T-cell (primary cell): Measurements from ENCODE around the gene GOLGA6C. TPM values are rescaled to one million over a fixed set of nuclear protein-coding genes. Genes with fewer than 3 reads are reported as not detected.

Experiments used
- ATAC-seq, 4 experiments: fragments of 200-7000 bp in 3 of 4; fragments of 150-1000 bp in 1 of 4; cut with Tn5 transposase; replicated peaks in 1 of 4; 1 replicate in 3 of 4; 2 replicates in 1 of 4; pipeline ENCODE4 v1.10.0; 2021; ENCODE audit warnings: moderate library complexity in 3 of 4, mild to moderate bottlenecking in 2 of 4, moderate number of reproducible peaks in 1 of 4
- CTCF ChIA-PET, 2 donors: fragments of 300-600 bp; sonication (Branson Sonifier 250); formaldehyde crosslinking; loops; one replicate each; lab custom pipeline; 2022; ENCODE audit warnings: antibody characterized with exemption in 2 of 2; lab: Charles Lee
- POLR2A ChIA-PET, 2 donors: fragments of 300-600 bp; sonication (Branson Sonifier 250); formaldehyde crosslinking; loops; one replicate each; lab custom pipeline; 2022; ENCODE audit warnings: antibody characterized with exemption in 2 of 2; lab: Charles Lee
- DNase-seq, 35 experiments: peaks; one replicate each; pipeline versions ENCODE4 v3.0.0 to v3.0.0-alpha.2; 2013 to 2023
- H3K27ac ChIP-seq: one replicate; pipeline ENCODE4 v1.5.1; 2013; ENCODE audit warnings: low read length
- H3K27me3 ChIP-seq, 2 experiments: replicated peaks in 1 of 2; 1 replicate in 1 of 2; 2 replicates in 1 of 2; pipeline versions ENCODE4 v1.6.1 to v1.7.0; 2013; ENCODE audit warnings: low read length in 1 of 2, mixed read lengths in 1 of 2; ENCODE audit not compliant: control insufficient read depth in 2 of 2, insufficient read depth in 2 of 2; ENCODE audit errors: extremely low read depth in 1 of 2
- H3K36me3 ChIP-seq, 2 donors: 1 replicate in 1 of 2; 2 replicates in 1 of 2; pipeline versions ENCODE4 v1.6.1 to v1.7.0; 2013; ENCODE audit warnings: low read length in 1 of 2; ENCODE audit not compliant: control insufficient read depth in 2 of 2, insufficient read depth in 1 of 2; ENCODE audit errors: extremely low read depth in 1 of 2
- H3K4me1 ChIP-seq, 2 experiments: 1 replicate in 1 of 2; 2 replicates in 1 of 2; pipeline versions ENCODE4 v1.6.1 to v1.7.0; 2013; ENCODE audit warnings: low read length in 2 of 2, mixed read lengths in 1 of 2; ENCODE audit not compliant: insufficient read depth in 2 of 2, control insufficient read depth in 1 of 2; ENCODE audit errors: extremely low read depth in 1 of 2
- H3K4me3 ChIP-seq, 2 donors: 1 replicate in 1 of 2; 2 replicates in 1 of 2; pipeline versions ENCODE4 v1.5.1 to v1.7.0; 2013; ENCODE audit warnings: mild to moderate bottlenecking in 2 of 2, low read length in 1 of 2, moderate library complexity in 1 of 2; ENCODE audit not compliant: control insufficient read depth in 1 of 2; ENCODE audit errors: extremely low read depth in 1 of 2
- H3K9me3 ChIP-seq: 2 replicates; pipeline ENCODE4 v1.7.0; 2013
- H3K27ac Mint-ChIP-seq, 2 donors: one replicate each; pipeline ENCODE4 v1.8.0; 2020 to 2021; ENCODE audit warnings: mild to moderate bottlenecking in 2 of 2, mixed read lengths in 2 of 2
- H3K27me3 Mint-ChIP-seq, 2 donors: one replicate each; pipeline ENCODE4 v1.8.0; 2021 to 2022; ENCODE audit warnings: mixed read lengths in 2 of 2
- H3K36me3 Mint-ChIP-seq: one replicate; pipeline ENCODE4 v1.8.0; 2021; ENCODE audit warnings: mixed read lengths
- H3K4me1 Mint-ChIP-seq, 3 donors: one replicate each; pipeline ENCODE4 v1.8.0; 2020 to 2022; ENCODE audit warnings: mixed read lengths in 3 of 3, mild to moderate bottlenecking in 1 of 3
- H3K4me3 Mint-ChIP-seq, 3 donors: one replicate each; pipeline ENCODE4 v1.8.0; 2020 to 2022; ENCODE audit warnings: mild to moderate bottlenecking in 3 of 3, mixed read lengths in 3 of 3, moderate library complexity in 3 of 3
- H3K9me3 Mint-ChIP-seq, 3 donors: one replicate each; pipeline ENCODE4 v1.8.0; 2020 to 2022; ENCODE audit warnings: mixed read lengths in 3 of 3
- WGBS: methylation state at CpG from one replicate; pipeline ENCODE4 v1.1.5; 2013; ENCODE audit warnings: missing lambda C conversion rate; ENCODE audit not compliant: insufficient coverage; 5-methylcytosine and 5-hydroxymethylcytosine counted together
- total RNA-seq, 35 experiments: library from RNA in 6 of 35; stranded (reverse) in 6 of 35; fragments of 120-200 nt in 1 of 35; gene quantifications; one replicate each; pipeline versions ENCODE4 v1.2.1 to v1.2.4 and lab custom pipeline; 2013 to 2026

Gene GOLGA6C
- total RNA-seq, 5 donors from 2014 or later (not counting 1 experiment from before 2014, with no cell fraction given) = not detected

DNA sequence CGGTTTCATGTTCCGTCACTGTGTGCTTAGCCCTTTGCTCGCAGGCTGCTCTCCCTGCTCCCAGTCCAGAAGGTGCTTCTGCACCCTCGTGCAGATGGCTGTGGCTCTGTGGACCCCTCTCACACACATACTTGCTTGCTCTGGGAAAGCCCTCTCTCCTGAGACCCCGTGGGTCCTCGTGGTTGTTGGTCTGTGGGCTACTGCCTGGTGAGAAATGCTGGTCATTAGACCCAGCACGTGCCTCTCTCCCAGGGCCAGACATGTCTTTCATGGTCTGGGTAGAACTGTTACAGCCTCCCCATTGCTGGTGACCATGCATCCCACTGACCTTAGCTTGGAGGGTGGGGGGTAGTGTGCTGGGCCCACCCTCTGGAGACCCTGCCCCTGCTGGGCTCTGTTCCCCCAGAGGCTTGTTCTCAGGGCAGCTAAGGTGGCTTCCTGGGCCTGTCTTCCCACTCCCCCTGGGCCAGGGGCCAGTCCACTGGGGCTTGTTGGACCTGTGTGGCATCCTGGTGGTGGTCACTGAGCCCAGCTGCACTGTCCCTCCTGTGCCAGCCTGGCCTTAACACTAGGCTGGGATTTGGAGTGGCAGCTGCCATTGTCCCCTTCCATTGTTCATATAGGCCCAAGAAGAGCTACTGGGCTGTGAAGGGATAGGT is 45.8 kb upstream of the GOLGA6C start:
- WGBS = 100% methylated on average over 3 of the region's 7 CpGs
- peaks cover 41 to 55% of the 10 kb centered on the region in 2 donors for H3K36me3 ChIP-seq

DNA sequence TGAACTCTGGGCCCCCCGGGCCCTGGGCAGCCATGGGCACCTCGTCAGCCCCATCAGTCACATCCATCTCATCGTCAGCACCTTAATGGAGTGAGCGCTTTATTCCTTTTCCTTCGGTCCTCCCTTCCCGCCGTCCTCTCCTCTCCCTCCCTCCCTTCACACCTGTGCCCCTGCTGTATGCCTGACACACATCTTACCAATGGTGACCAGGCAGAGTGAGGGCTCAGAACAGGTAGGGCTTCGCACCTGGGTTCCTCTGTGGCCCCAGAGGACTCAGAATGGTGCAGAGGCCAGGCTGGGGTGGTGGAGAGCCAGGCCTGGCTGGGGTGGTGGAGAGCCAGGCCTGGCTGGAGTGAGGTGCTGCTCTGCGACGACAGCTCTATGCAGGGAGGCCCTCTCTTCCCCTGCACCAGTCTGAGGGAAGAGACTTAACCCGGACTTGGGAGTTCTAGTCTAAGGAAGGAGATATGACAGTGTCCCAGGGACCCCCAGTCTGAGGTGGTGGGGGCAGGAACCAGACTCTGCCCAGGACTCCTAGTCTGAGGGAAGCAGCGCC is 44.8 kb upstream of the GOLGA6C start:
- H3K27ac ChIP-seq = no peak overlapping the region
- ChIA-PET CTCF (no interaction called here), POLR2A (no interaction called here)
- no peak overlapping the region for H3K4me3 ChIP-seq
- no peaks in the 10 kb centered on the region for H3K27me3 ChIP-seq
- no peaks in the 10 kb centered on the region for H3K9me3 Mint-ChIP-seq
- 95% methylated on average over 8 of the region's 12 CpGs for WGBS
- no peaks in the 10 kb centered on the region for H3K27me3 Mint-ChIP-seq
- peaks cover 0 to 20% of the 10 kb centered on the region in 2 experiments for H3K4me1 ChIP-seq
- no peak overlapping the region for H3K27ac Mint-ChIP-seq
- DNase-seq = no peak
- peaks cover 32 to 46% of the 10 kb centered on the region in 2 donors for H3K36me3 ChIP-seq
- no peaks in the 10 kb centered on the region for H3K9me3 ChIP-seq
- H3K36me3 Mint-ChIP-seq = peaks cover 21% of the 10 kb centered on the region
- H3K4me3 Mint-ChIP-seq = no peak overlapping the region
- peaks cover 18 to 21% (median 20%) of the 10 kb centered on the region in 3 donors for H3K4me1 Mint-ChIP-seq
- no peak for ATAC-seq

More for the DNA sequence above, 45.8 kb upstream of the GOLGA6C start:
- H3K36me3 Mint-ChIP-seq = peaks cover 21% of the 10 kb centered on the region
- Histone ChIP-seq H3K4me3 (no peak overlapping the region), H3K27me3 (peaks cover 0 to 2% of the 10 kb centered on the region in 2 experiments), H3K27ac (no peak overlapping the region), H3K9me3 (no peaks in the 10 kb centered on the region), H3K4me1 (peaks cover 0 to 20% of the 10 kb centered on the region in 2 experiments)
- ChIA-PET POLR2A (interaction anchor here in 1 of 2 donors (0.5 kb wide), 1 partner anchor 392 kb away, joined by 5 read pairs; no protein-coding TSS in a partner anchor), CTCF (no interaction called here)
- no peak overlapping the region for H3K27ac Mint-ChIP-seq
- no peaks in the 10 kb centered on the region for H3K9me3 Mint-ChIP-seq
- H3K4me3 Mint-ChIP-seq = no peak overlapping the region
- peaks cover 18 to 26% (median 22%) of the 10 kb centered on the region in 3 donors for H3K4me1 Mint-ChIP-seq
- no peak for DNase-seq
- ATAC-seq = no peak
- H3K27me3 Mint-ChIP-seq = no peaks in the 10 kb centered on the region

DNA sequence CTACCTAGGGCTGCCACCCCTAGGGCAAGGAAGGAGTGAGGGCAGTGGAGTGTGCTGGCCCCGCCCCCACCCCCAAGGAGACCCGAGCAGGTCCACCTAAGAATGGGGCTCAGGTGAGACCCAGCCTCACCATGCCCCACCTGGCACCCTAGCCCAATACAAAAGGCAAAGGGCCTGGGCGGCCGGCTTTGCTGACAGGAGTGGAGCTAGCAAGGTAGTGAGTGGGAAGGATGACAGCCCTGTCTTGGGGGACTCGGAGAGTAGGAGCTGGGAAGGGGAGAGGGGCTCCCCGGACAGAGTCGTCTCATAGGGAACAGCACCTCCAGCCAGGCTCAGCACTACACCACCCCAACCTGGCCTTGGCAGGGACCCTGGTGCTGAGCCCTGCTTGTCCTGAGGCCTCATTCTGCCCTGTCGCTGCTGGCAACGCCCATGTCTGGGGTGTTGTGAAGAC is 44.3 kb upstream of the GOLGA6C start:
- Mint-ChIP-seq H3K4me3 (no peak overlapping the region), H3K9me3 (no peaks in the 10 kb centered on the region), H3K27me3 (no peaks in the 10 kb centered on the region), H3K36me3 (peaks cover 21% of the 10 kb centered on the region), H3K27ac (no peak overlapping the region), H3K4me1 (peaks cover 18 to 21% (median 20%) of the 10 kb centered on the region in 3 donors)
- Histone ChIP-seq H3K27me3 (no peaks in the 10 kb centered on the region), H3K4me1 (peaks cover 0 to 20% of the 10 kb centered on the region in 2 experiments), H3K9me3 (no peaks in the 10 kb centered on the region), H3K36me3 (peaks cover 29 to 41% of the 10 kb centered on the region in 2 donors), H3K27ac (no peak overlapping the region), H3K4me3 (no peak overlapping the region)
- ChIA-PET CTCF (no interaction called here), POLR2A (no interaction called here)
- no peak for ATAC-seq
- DNase-seq = no peak
- 90% methylated on average over 2 of the region's 9 CpGs for WGBS

DNA sequence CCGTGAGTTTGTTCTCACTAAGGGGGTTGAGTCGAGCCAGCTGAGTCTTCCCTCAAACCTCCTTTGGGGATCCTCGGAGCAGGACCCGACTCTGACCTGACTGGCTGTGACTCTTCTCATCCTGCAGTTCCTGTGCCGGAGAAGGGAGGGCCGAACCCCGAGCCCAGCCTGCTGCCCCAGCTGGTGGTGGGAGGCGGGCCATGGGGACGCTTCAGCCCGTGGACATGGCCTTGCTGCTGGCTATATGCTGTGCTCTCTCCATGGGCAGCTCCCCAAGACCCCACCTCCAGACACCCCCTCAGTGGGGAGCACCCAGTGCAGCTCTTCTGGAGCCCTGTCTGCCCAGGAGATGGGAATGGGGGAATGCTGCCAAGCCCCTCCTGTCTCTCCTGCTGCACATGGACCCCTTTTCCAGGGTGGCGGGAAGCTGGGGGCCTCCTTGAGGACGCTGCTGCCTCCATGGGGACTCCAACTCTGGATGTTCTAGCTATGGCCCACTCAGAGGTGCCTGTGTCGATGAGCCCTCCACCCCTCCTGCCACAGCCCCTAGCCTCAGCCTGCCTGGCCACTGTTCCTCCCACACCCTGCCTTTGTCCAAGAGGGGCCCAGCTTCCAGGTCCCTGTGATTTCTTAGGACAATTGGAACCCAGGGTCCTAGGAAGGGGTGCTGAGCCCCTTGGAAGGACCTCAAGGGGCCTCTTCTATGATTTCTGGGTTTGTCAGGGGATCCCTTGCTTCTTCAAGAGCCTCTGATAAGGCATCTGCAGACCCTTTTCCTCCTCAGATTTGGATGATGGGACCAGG is 43.6 kb upstream of the GOLGA6C start:
- Mint-ChIP-seq H3K36me3 (peaks cover 15% of the 10 kb centered on the region), H3K9me3 (no peaks in the 10 kb centered on the region), H3K27ac (no peak overlapping the region), H3K4me3 (no peak overlapping the region), H3K4me1 (peaks cover 11 to 14% (median 14%) of the 10 kb centered on the region in 3 donors), H3K27me3 (no peaks in the 10 kb centered on the region)
- H3K4me1 ChIP-seq = peaks cover 0 to 18% of the 10 kb centered on the region in 2 experiments
- no peak for DNase-seq
- peaks cover 29 to 35% of the 10 kb centered on the region in 2 donors for H3K36me3 ChIP-seq
- no peaks in the 10 kb centered on the region for H3K9me3 ChIP-seq
- POLR2A ChIA-PET = interaction anchor here in 1 of 2 donors (0.5 kb wide), 1 partner anchor 869 kb away, joined by 4 read pairs; no protein-coding TSS in a partner anchor
- CTCF ChIA-PET = no interaction called here
- H3K27ac ChIP-seq = no peak overlapping the region
- ATAC-seq = no peak
- H3K27me3 ChIP-seq = no peaks in the 10 kb centered on the region
- no peak overlapping the region for H3K4me3 ChIP-seq
- WGBS = 85% methylated on average over 9 of the region's 13 CpGs

DNA sequence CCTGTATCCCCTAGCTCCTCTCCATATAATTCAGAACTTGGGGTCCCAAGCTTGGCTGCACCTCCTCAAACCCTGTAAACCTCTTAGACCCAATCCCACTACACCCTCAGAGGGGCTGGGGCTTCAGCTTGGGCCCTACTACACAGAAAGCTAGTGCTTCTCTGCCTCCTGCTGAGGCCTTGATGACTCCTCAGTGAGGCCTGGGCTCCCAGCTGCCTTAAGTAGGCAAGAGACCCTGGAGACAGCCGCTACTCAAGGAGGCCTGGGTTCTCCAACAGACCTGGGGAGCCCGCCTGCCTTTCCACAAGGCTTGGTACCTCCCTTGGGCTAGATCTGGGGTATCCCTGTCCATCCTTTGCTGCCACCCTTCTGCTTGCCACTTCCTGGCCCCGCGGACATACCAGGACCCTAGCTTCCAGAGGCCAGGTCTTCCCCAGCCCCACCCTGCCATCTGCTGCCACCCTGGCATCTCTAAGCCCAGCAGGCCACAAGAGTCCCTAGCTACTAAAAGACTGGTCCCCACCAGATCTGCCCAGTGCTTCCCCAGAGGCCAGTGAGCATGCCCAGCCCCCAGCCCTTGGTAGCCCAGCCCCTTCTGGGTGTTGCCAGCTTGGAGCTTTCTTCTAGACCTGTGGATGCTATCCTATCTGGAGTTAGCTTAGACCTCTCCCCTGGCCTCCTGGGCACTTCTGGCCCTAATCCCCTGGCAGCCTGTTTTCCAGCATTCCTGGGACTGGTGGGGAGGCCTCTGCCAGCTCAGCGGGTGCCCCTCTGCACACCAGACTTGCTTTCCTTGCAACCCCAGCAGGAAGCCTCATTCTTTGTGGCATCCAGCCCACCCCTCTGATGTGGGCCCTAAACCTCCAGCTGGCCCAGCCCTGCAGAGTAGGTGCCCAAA is 42.8 kb upstream of the GOLGA6C start:
- 87% methylated on average over 5 of the region's 5 CpGs for WGBS
- Mint-ChIP-seq H3K4me3 (no peak overlapping the region), H3K27me3 (no peaks in the 10 kb centered on the region), H3K27ac (peak overlapping the region in 1 of 2 donors; percentile 16), H3K4me1 (peaks cover 2 to 7% (median 6%) of the 10 kb centered on the region in 3 donors), H3K36me3 (peaks cover 12% of the 10 kb centered on the region), H3K9me3 (no peaks in the 10 kb centered on the region)
- ChIA-PET POLR2A (interaction anchor here (0.5 to 0.7 kb wide), 3 partner anchors 11 to 869 kb away, joined by 3 to 4 read pairs (median 3); no protein-coding TSS in a partner anchor), CTCF (interaction anchor here in 1 of 2 donors (1.3 kb wide), 1 partner anchor 11 kb away, joined by 3 read pairs; no protein-coding TSS in a partner anchor)
- Histone ChIP-seq H3K27me3 (no peaks in the 10 kb centered on the region), H3K36me3 (peaks cover 26 to 28% of the 10 kb centered on the region in 2 donors), H3K4me1 (peaks cover 0 to 10% of the 10 kb centered on the region in 2 experiments), H3K9me3 (no peaks in the 10 kb centered on the region), H3K27ac (no peak overlapping the region), H3K4me3 (no peak overlapping the region)
- no peak for DNase-seq
- ATAC-seq = no peak
